ENCODE data around the gene DNMT3A.

GRCh38 chr2:25341753-25342371 is at the start of gene DNMT3A:
- TF ChIP-seq CTCF (conservative IDR thresholded peaks at IDR 0.05; ENCODE audit: low read depth in 2 of 2) (no peak), CREB1 (CRISPR knock-in tag; IDR thresholded peaks at IDR 0.05; ENCODE audit: low read depth) (no peak), ZNF114 (CRISPR knock-in tag; IDR thresholded peaks at IDR 0.05) (no peak), EZH2 (IDR thresholded peaks at IDR 0.05; ENCODE audit: low read depth, unreplicated experiment) (no peak), STAT1 (IDR thresholded peaks at IDR 0.05; ENCODE audit: unreplicated experiment) (no peak), EZH2phosphoT487 (IDR thresholded peaks at IDR 0.05; ENCODE audit: unreplicated experiment) (no peak), POLR2AphosphoS5 (IDR thresholded peaks at IDR 0.05; ENCODE audit: low read depth) (no peak), ZNF331 (CRISPR knock-in tag; IDR thresholded peaks at IDR 0.05; ENCODE audit: low read depth) (no peak), ETS1 (IDR thresholded peaks at IDR 0.05) (no peak), REST (IDR thresholded peaks at IDR 0.05; ENCODE audit: unreplicated experiment) (no peak), JUNB (IDR thresholded peaks at IDR 0.05; ENCODE audit: unreplicated experiment) (no peak)
- TF ChIP-seq, protein P1, sequence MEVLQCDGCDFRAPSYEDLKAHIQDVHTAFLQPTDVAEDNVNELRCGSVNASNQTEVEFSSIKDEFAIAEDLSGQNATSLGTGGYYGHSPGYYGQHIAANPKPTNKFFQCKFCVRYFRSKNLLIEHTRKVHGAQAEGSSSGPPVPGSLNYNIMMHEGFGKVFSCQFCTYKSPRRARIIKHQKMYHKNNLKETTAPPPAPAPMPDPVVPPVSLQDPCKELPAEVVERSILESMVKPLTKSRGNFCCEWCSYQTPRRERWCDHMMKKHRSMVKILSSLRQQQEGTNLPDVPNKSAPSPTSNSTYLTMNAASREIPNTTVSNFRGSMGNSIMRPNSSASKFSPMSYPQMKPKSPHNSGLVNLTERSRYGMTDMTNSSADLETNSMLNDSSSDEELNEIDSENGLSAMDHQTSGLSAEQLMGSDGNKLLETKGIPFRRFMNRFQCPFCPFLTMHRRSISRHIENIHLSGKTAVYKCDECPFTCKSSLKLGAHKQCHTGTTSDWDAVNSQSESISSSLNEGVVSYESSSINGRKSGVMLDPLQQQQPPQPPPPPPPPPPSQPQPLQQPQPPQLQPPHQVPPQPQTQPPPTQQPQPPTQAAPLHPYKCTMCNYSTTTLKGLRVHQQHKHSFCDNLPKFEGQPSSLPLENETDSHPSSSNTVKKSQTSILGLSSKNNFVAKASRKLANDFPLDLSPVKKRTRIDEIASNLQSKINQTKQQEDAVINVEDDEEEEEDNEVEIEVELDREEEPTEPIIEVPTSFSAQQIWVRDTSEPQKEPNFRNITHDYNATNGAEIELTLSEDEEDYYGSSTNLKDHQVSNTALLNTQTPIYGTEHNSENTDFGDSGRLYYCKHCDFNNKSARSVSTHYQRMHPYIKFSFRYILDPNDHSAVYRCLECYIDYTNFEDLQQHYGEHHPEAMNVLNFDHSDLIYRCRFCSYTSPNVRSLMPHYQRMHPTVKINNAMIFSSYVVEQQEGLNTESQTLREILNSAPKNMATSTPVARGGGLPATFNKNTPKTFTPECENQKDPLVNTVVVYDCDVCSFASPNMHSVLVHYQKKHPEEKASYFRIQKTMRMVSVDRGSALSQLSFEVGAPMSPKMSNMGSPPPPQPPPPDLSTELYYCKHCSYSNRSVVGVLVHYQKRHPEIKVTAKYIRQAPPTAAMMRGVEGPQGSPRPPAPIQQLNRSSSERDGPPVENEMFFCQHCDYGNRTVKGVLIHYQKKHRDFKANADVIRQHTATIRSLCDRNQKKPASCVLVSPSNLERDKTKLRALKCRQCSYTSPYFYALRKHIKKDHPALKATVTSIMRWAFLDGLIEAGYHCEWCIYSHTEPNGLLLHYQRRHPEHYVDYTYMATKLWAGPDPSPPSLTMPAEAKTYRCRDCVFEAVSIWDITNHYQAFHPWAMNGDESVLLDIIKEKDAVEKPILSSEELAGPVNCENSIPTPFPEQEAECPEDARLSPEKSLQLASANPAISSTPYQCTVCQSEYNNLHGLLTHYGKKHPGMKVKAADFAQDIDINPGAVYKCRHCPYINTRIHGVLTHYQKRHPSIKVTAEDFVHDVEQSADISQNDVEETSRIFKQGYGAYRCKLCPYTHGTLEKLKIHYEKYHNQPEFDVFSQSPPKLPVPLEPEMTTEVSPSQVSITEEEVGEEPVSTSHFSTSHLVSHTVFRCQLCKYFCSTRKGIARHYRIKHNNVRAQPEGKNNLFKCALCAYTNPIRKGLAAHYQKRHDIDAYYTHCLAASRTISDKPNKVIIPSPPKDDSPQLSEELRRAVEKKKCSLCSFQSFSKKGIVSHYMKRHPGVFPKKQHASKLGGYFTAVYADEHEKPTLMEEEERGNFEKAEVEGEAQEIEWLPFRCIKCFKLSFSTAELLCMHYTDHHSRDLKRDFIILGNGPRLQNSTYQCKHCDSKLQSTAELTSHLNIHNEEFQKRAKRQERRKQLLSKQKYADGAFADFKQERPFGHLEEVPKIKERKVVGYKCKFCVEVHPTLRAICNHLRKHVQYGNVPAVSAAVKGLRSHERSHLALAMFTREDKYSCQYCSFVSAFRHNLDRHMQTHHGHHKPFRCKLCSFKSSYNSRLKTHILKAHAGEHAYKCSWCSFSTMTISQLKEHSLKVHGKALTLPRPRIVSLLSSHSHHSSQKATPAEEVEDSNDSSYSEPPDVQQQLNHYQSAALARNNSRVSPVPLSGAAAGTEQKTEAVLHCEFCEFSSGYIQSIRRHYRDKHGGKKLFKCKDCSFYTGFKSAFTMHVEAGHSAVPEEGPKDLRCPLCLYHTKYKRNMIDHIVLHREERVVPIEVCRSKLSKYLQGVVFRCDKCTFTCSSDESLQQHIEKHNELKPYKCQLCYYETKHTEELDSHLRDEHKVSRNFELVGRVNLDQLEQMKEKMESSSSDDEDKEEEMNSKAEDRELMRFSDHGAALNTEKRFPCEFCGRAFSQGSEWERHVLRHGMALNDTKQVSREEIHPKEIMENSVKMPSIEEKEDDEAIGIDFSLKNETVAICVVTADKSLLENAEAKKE (CRISPR knock-in tag; IDR thresholded peaks at IDR 0.05) = no peak

Data from GM23338 (cell line).